Measurements from ENCODE around the gene HMGXB3.

HMGXB3 gene, protein sequence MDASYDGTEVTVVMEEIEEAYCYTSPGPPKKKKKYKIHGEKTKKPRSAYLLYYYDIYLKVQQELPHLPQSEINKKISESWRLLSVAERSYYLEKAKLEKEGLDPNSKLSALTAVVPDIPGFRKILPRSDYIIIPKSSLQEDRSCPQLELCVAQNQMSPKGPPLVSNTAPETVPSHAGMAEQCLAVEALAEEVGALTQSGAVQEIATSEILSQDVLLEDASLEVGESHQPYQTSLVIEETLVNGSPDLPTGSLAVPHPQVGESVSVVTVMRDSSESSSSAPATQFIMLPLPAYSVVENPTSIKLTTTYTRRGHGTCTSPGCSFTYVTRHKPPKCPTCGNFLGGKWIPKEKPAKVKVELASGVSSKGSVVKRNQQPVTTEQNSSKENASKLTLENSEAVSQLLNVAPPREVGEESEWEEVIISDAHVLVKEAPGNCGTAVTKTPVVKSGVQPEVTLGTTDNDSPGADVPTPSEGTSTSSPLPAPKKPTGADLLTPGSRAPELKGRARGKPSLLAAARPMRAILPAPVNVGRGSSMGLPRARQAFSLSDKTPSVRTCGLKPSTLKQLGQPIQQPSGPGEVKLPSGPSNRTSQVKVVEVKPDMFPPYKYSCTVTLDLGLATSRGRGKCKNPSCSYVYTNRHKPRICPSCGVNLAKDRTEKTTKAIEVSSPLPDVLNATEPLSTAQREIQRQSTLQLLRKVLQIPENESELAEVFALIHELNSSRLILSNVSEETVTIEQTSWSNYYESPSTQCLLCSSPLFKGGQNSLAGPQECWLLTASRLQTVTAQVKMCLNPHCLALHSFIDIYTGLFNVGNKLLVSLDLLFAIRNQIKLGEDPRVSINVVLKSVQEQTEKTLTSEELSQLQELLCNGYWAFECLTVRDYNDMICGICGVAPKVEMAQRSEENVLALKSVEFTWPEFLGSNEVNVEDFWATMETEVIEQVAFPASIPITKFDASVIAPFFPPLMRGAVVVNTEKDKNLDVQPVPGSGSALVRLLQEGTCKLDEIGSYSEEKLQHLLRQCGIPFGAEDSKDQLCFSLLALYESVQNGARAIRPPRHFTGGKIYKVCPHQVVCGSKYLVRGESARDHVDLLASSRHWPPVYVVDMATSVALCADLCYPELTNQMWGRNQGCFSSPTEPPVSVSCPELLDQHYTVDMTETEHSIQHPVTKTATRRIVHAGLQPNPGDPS (N-terminal part only)

DNA sequence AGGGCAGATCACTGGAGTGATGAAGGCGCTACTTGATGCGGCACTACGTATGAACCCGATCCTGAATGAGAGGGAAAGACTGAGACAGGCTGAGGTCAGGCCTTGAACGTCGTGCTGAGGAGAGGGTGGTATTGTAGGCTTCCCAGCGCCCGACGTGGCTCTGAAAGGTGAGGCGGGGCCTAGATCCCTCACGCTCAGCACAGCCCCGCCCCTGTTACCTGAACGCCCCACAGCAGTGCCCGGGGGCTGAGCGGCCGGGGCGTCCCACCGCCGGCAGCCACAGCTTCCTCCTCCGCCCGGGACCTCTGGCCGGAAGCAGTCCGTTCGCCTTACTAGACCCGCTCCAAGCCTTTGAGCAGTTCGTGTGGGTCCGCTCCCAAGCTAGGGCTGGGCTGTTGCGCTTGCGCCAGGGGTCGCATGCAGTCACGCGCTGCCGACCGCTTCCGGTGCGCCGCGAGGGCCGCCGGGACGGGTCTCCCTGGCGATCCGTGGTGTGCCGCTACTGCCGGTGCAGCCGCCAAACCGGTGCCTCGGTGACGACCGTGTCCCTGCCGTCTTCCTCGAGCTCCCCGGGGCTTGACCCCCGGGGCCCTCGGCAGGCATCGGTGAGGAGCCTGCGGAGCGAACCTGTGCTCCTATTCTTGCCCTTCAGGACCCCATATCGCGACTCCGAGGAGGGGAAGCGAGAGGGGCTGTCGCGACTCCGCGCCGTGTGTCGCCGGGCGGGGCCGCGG lies at the start of gene HMGXB3, which contains the start of gene TIGD6:
Gene HMGXB3 (plus strand): TSS at position 484 of the 734 bp plus-strand sequence. CDS start 4,114 bp downstream, outside the sequence.
Gene TIGD6 (minus strand): TSS at position 399 of the 734 bp plus-strand sequence. CDS start 4,306 bp downstream, outside the sequence.
- TF ChIP-seq Cebpa-rat (IDR thresholded peaks at IDR 0.05) = no peak
- H4K20me1 ChIP-seq = peaks cover 44% of the 10 kb centered on the region
- peak within 1 kb of the TSS; percentile 97 for H3K4me3 ChIP-seq
- H3K27me3 ChIP-seq = no peaks in the 10 kb centered on the region
- H3K9ac ChIP-seq = peak within 1 kb of the TSS; percentile 97
- peaks cover 27% of the 10 kb centered on the region for H3K4me1 ChIP-seq
- peak within 1 kb of the TSS; percentile 86 for H3K4me2 ChIP-seq
- no peaks in the 10 kb centered on the region for H3K9me3 ChIP-seq
- H3K36me3 ChIP-seq = peaks cover 36% of the 10 kb centered on the region
- H3K27ac ChIP-seq = peak within 1 kb of the TSS; percentile 97

DNA sequence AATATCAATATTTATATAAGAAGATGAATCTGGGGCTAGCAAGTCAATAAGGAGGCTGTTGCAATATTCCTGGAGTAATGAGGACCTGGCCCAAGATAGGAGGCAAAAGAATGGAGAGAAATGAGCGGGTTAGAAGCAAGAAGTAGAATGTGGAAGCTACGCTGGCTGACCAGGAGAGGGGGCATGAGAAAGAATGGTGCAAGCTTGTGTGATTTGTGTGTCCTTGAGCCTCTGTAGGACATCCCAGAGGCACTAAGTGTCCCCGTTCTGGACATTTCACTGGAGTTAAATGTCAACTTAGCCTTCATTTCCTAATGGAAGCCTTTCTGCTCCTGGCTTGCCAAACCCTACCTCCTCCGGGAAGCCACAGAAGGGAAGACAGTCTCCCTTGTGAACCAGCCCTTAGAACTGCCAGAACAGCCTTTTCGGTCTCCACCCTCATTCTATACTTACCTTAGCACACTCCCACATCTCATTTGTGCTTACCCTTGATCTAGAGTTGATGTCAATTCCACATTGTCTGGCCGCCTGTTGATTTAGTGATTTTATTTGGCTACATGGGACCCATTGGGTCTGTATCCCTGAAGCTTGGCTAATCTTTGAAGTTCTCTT lies 49.3 kb upstream of the HMGXB3 start:
- H3K27ac ChIP-seq = no peak overlapping the region
- no peak for TF ChIP-seq Cebpa-rat (IDR thresholded peaks at IDR 0.05)

DNA sequence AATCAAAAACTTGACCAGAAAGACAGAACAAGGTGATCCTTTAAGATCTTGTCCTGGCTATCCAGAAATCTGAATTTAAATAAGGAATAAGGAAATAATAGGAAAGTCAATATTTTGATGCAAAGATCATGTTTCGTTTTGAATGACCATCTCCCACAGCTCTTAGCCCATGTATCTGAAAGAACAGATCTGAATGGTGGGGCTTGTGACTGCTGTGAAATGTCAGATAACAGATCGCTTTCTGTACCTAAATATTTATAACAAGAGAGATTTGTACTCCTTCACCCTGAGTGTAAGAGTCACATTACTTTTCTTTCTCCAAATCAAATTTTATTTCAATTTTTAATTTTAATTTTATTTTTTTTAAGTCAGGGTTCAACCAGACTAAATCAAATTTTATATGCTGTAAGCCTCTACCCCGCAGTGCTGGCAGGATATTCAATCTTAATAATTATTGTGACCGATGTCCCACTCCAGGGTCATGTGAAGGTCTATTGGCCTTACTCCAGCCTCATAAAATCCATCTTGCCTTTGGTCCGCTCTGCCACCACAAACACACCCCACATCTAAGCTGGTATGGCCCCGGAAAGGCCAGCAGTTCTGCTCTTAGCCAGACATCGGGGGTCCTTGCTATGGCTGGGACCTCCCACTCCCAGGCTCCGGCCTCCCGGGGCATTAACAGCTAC lies 47.0 kb upstream of the HMGXB3 start:
- Histone ChIP-seq H3K4me2 (no peak overlapping the region), H3K27ac (no peak overlapping the region), H3K4me1 (peaks cover 17% of the 10 kb centered on the region)

More for the DNA sequence above, 49.3 kb upstream of the HMGXB3 start:
- H3K9me3 ChIP-seq = no peaks in the 10 kb centered on the region
- no peak overlapping the region for H3K4me3 ChIP-seq
- H3K4me1 ChIP-seq = peaks cover 6% of the 10 kb centered on the region
- no peaks in the 10 kb centered on the region for H3K27me3 ChIP-seq
- H3K36me3 ChIP-seq = no peaks in the 10 kb centered on the region
- H4K20me1 ChIP-seq = no peaks in the 10 kb centered on the region
- H3K4me2 ChIP-seq = no peak overlapping the region
- no peak overlapping the region for H3K9ac ChIP-seq

DNA sequence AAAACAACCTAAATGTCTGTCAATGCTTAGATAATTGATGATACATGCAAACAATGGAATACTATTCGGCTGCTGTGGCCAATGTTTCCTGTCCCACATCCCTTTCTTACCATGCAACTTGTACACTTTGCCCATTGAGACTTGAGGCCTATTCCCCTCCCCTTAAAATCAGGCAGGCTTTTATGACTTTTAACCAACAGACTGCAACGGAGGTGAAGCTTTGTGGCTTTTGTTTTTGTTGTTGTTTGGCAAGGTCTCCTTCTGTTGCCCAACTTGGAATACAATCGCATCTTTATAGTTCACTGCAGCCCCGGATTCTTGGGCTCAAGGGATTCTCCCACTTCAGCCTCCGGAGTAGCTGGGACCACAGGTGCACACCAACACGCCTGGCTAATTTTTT lies 45.7 kb upstream of the HMGXB3 start:
- no peaks in the 10 kb centered on the region for H4K20me1 ChIP-seq
- peaks cover 24% of the 10 kb centered on the region for H3K4me1 ChIP-seq
- no peaks in the 10 kb centered on the region for H3K9me3 ChIP-seq
- no peak for TF ChIP-seq Cebpa-rat (IDR thresholded peaks at IDR 0.05)
- peak overlapping the region; percentile 21; the same call in 1 of the 2 replicates for H3K4me2 ChIP-seq
- H3K4me3 ChIP-seq = no peak overlapping the region
- H3K27ac ChIP-seq = no peak overlapping the region
- H3K9ac ChIP-seq = no peak overlapping the region
- no peaks in the 10 kb centered on the region for H3K27me3 ChIP-seq
- H3K36me3 ChIP-seq = no peaks in the 10 kb centered on the region

More for the DNA sequence above, 47.0 kb upstream of the HMGXB3 start:
- no peak overlapping the region for H3K4me3 ChIP-seq
- H4K20me1 ChIP-seq = no peaks in the 10 kb centered on the region
- no peak overlapping the region for H3K9ac ChIP-seq
- TF ChIP-seq Cebpa-rat (IDR thresholded peaks at IDR 0.05) = no peak
- H3K9me3 ChIP-seq = no peaks in the 10 kb centered on the region
- H3K27me3 ChIP-seq = no peaks in the 10 kb centered on the region
- H3K36me3 ChIP-seq = no peaks in the 10 kb centered on the region

DNA sequence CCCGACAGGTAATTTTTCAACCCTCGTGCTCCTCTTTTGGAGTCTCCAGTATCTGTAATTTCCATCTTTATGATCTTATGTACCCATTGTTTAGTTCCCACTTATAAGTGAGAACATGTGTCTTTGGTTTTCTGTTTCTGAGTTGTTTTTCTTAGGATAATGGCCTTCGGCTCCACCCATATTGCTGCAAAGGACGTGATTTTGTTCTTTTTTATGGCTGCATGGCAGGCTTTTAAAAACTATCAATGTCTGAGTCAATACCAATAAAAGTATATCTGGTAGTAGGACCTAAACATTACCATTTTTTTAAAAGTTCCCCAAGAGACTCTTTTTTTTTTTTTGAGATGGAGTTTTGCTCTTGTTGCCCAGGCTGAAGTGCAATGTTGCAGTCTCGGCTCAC lies 43.9 kb upstream of the HMGXB3 start:
- H3K9me3 ChIP-seq = no peaks in the 10 kb centered on the region
- H3K36me3 ChIP-seq = no peaks in the 10 kb centered on the region
- H3K4me3 ChIP-seq = no peak overlapping the region
- peak overlapping the region; percentile 37 for H3K4me2 ChIP-seq
- H3K4me1 ChIP-seq = peaks cover 35% of the 10 kb centered on the region
- H3K9ac ChIP-seq = no peak overlapping the region
- H3K27ac ChIP-seq = no peak overlapping the region
- no peaks in the 10 kb centered on the region for H3K27me3 ChIP-seq
- no peaks in the 10 kb centered on the region for H4K20me1 ChIP-seq
- no peak for TF ChIP-seq Cebpa-rat (IDR thresholded peaks at IDR 0.05)

DNA sequence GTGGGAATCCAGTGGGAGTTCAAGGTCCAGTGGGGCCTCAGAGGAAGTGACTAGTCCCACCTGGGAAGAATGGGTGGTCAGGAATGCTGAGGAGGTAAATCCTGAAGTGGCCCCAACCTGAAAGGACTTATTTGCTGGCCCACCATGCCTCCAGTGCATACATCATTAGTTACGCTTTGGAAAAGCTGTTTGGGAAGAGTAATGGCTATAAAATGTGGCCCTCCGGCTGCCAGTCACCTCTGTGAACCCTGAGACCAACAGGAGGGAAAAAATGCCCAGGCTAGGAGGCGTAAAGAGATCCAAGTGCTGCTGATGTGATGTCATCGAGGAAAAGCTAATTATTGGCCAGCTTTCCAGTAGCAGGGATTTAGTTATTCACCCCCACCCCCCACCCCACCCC lies 42.7 kb upstream of the HMGXB3 start:
- Histone ChIP-seq H4K20me1 (no peaks in the 10 kb centered on the region), H3K4me2 (no peak overlapping the region), H3K27me3 (no peaks in the 10 kb centered on the region), H3K4me3 (no peak overlapping the region), H3K4me1 (peaks cover 39% of the 10 kb centered on the region), H3K36me3 (no peaks in the 10 kb centered on the region), H3K9ac (no peak overlapping the region), H3K27ac (no peak overlapping the region), H3K9me3 (no peaks in the 10 kb centered on the region)
- TF ChIP-seq Cebpa-rat (IDR thresholded peaks at IDR 0.05) = no peak

DNA sequence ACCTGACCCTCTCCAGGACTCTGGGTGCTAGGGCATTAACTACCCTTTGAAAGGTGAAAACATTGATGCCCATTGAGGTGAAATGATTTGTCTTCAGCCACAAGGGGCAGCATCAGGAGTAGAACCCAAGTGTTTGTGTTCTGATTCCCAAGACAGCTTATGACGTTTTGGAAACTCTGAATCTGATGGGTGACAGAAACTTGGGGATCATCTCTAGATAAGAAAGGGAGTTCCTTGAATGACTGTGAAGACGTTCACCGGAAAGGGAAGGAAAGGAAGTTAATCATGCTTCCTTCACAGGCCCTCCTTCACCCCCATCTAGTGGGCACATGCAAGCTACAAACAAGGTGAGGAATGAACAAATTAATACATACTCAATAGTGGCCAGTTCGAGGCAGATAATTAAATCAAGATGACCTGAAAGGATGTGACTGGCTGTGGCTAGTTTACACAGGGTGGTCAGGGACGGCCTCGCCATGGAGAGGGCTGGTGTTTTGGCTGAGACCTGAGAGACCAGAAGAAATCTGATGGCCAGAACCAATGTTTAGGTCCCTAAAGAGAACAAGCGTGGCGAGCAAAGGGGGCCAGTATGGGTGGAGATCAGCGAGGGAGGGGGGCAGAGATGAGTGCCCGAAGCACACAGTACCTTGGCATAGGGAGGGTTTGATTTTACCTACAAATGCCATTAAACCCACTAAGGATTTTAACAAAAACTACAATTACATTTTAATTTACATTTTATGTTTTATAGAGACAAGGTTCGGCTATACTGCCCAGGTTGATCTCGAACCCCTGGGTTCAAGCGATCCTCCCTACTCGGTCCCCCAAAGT lies 40.9 kb upstream of the HMGXB3 start:
- TF ChIP-seq Cebpa-rat (IDR thresholded peaks at IDR 0.05) = no peak
- Histone ChIP-seq H4K20me1 (0 out of 2 replicates have a peak, but pooled peaks cover 6% of the 10 kb centered on the region), H3K4me1 (peaks cover 37% of the 10 kb centered on the region), H3K4me2 (peak overlapping the region; percentile 98), H3K4me3 (peak overlapping the region; percentile 93), H3K36me3 (no peaks in the 10 kb centered on the region), H3K9me3 (no peaks in the 10 kb centered on the region), H3K27me3 (no peaks in the 10 kb centered on the region), H3K9ac (peak overlapping the region; percentile 84), H3K27ac (peak overlapping the region; percentile 82)
